MCF 10A (cell line): ENCODE results near the gene E2F8. TPM values are rescaled to one million over a fixed set of nuclear protein-coding genes. Genes with fewer than 3 reads are reported as not detected.

Experiments
- BruUV-seq: library from RNA; stranded (reverse); fragments of 400-500 nt; replicated peaks from 2 replicates; lab custom pipeline; 2021; lab: Mats Ljungman, UMichigan
- CTCF ChIA-PET: fragments of 300-600 bp; sonication (Branson Sonifier 250); formaldehyde crosslinking; extraction: SDS; loops from one replicate; lab custom pipeline; 2021; ENCODE audit warnings: antibody characterized with exemption, inconsistent platforms; lab: Yijun Ruan, JAX
- POLR2A ChIA-PET: fragments of 300-600, 350-650 bp; sonication (Branson Sonifier 250); formaldehyde crosslinking; extraction: SDS; loops from one replicate; lab custom pipeline; 2020; ENCODE audit warnings: antibody characterized with exemption, inconsistent platforms; lab: Yijun Ruan, JAX
- DNase-seq: peaks from one replicate; pipeline ENCODE4 v3.0.0-alpha.2; 2018; ENCODE audit not compliant: unreplicated experiment
- H3K27ac Mint-ChIP-seq: one replicate; pipeline ENCODE4 v1.8.0; 2022; ENCODE audit warnings: mild to moderate bottlenecking, low read depth, mixed read lengths; ENCODE audit not compliant: unreplicated experiment
- H3K27me3 Mint-ChIP-seq: one replicate; pipeline ENCODE4 v1.8.0; 2022; ENCODE audit warnings: mixed read lengths; ENCODE audit not compliant: insufficient read depth, unreplicated experiment
- H3K36me3 Mint-ChIP-seq: one replicate; pipeline ENCODE4 v1.8.0; 2022; ENCODE audit warnings: mild to moderate bottlenecking, moderate library complexity, mixed read lengths; ENCODE audit not compliant: insufficient read depth, unreplicated experiment
- H3K4me1 Mint-ChIP-seq: one replicate; pipeline ENCODE4 v1.8.0; 2022; ENCODE audit warnings: mixed read lengths; ENCODE audit not compliant: insufficient read depth, unreplicated experiment
- H3K4me3 Mint-ChIP-seq: one replicate; pipeline ENCODE4 v1.8.0; 2022; ENCODE audit warnings: mild to moderate bottlenecking, moderate library complexity, mixed read lengths; ENCODE audit not compliant: unreplicated experiment
- H3K9me3 Mint-ChIP-seq: one replicate; pipeline ENCODE4 v1.8.0; 2022; ENCODE audit warnings: mixed read lengths; ENCODE audit not compliant: unreplicated experiment
- CTCF ChIP-seq: fragments of 200-600 bp; IDR thresholded peaks from one replicate; pipeline ENCODE4 v1.8.0; 2022; ENCODE audit warnings: antibody characterized with exemption, mild to moderate bottlenecking; ENCODE audit not compliant: unreplicated experiment
- intact Hi-C: fragments of 100-400 bp; cut with micrococcal nuclease; formaldehyde crosslinking; loops from 2 replicates; pipeline ENCODE4 v1.14.1; 2022
- total RNA-seq: library from RNA; stranded (reverse); gene quantifications from 2 replicates; pipeline ENCODE4 v1.2.3, GENCODE V29; 2022

Gene E2F8
- total RNA-seq, 1 experiment from 2014 or later: 1.2 TPM

- H3K4me3 Mint-ChIP-seq: no peak overlapping the region
- TF ChIP-seq CTCF: no peak
- ChIA-PET CTCF (interaction anchor here (0.7 to 14.2 kb wide), 11 partner anchors 10 to 701 kb away, joined by 3 to 245 read pairs (median 4); no protein-coding TSS in a partner anchor), POLR2A (interaction anchor here (1.8 kb wide), 1 partner anchor 122 kb away, joined by 4 read pairs; no protein-coding TSS in a partner anchor)
- no peaks in the 10 kb centered on the region for H3K9me3 Mint-ChIP-seq
- no peaks in the 10 kb centered on the region for H3K36me3 Mint-ChIP-seq
- no peak for DNase-seq
- no TSS peak for BruUV-seq
- no peaks in the 10 kb centered on the region for H3K27me3 Mint-ChIP-seq
- H3K27ac Mint-ChIP-seq: no peak overlapping the region
- intact Hi-C loops: no loop called here
- no peaks in the 10 kb centered on the region for H3K4me1 Mint-ChIP-seq
These were observed 11.8 kb upstream of the E2F8 start for GRCh38 chr11:19252394-19253152.

- ChIA-PET CTCF (interaction anchor here (0.6 to 14.2 kb wide), 13 partner anchors 8 to 880 kb away, joined by 3 to 245 read pairs (median 4); no protein-coding TSS in a partner anchor), POLR2A (interaction anchor here (0.6 to 1.8 kb wide), 2 partner anchors 123 to 518 kb away, joined by 3 to 4 read pairs; no protein-coding TSS in a partner anchor)
- no TSS peak for BruUV-seq
- Mint-ChIP-seq H3K27ac (no peak overlapping the region), H3K4me1 (no peaks in the 10 kb centered on the region), H3K4me3 (no peak overlapping the region), H3K9me3 (no peaks in the 10 kb centered on the region), H3K36me3 (no peaks in the 10 kb centered on the region), H3K27me3 (no peaks in the 10 kb centered on the region)
- intact Hi-C loops: no loop called here
- TF ChIP-seq CTCF: no peak
- DNase-seq: no peak
These were observed 10.8 kb upstream of the E2F8 start for GRCh38 chr11:19251577-19251976.

- no peak overlapping the region for H3K4me3 Mint-ChIP-seq
- no peak overlapping the region for H3K27ac Mint-ChIP-seq
- no peaks in the 10 kb centered on the region for H3K9me3 Mint-ChIP-seq
- no peaks in the 10 kb centered on the region for H3K27me3 Mint-ChIP-seq
- BruUV-seq: no TSS peak
- no peak for TF ChIP-seq CTCF
- ChIA-PET CTCF (interaction anchor here (0.6 to 2.4 kb wide), 3 partner anchors 12 to 307 kb away, joined by 3 to 14 read pairs (median 9); no protein-coding TSS in a partner anchor), POLR2A (no interaction called here)
- no peaks in the 10 kb centered on the region for H3K36me3 Mint-ChIP-seq
- peaks cover 14% of the 10 kb centered on the region for H3K4me1 Mint-ChIP-seq
- intact Hi-C loops: no loop called here
- no peak for DNase-seq
These were observed 6.1 kb upstream of the E2F8 start for GRCh38 chr11:19246816-19247215.

- ChIA-PET POLR2A (no interaction called here), CTCF (interaction anchor here (0.6 to 2.8 kb wide), 8 partner anchors 12 to 603 kb away, joined by 3 to 18 read pairs (median 4); no protein-coding TSS in a partner anchor)
- intact Hi-C loops: no loop called here
- no TSS peak for BruUV-seq
- DNase-seq: no peak
- Mint-ChIP-seq H3K9me3 (no peaks in the 10 kb centered on the region), H3K36me3 (no peaks in the 10 kb centered on the region), H3K4me1 (peaks cover 14% of the 10 kb centered on the region), H3K4me3 (no peak overlapping the region), H3K27ac (no peak overlapping the region), H3K27me3 (no peaks in the 10 kb centered on the region)
- TF ChIP-seq CTCF: no peak
These were observed 4.6 kb upstream of the E2F8 start for GRCh38 chr11:19245351-19245750.
